Dendritic cell treated with granulocyte-macrophage colony-stimulating factor and Interleukin-4, amounts not matched to agents 40 ng/mL and 50 ng/mL, for 4 days (primary cell): ENCODE results near the gene EPS8L2.
"Not testable (repeated sequence)": the region's sequence is repeated elsewhere in the genome, so short reads cannot be mapped to it uniquely, and the experiment has no call there.

Experiments
- H3K27ac Mint-ChIP-seq: one replicate; pipeline ENCODE4 v1.8.0; 2022; ENCODE audit warnings: mild to moderate bottlenecking, mixed read lengths
- H3K27me3 Mint-ChIP-seq: one replicate; pipeline ENCODE4 v1.8.0; 2022; ENCODE audit warnings: mild to moderate bottlenecking, mixed read lengths
- H3K36me3 Mint-ChIP-seq: one replicate; pipeline ENCODE4 v1.8.0; 2022; ENCODE audit warnings: low read depth, mixed read lengths
- H3K4me1 Mint-ChIP-seq: one replicate; pipeline ENCODE4 v1.8.0; 2022; ENCODE audit warnings: low read depth, mixed read lengths
- H3K4me3 Mint-ChIP-seq: one replicate; pipeline ENCODE4 v1.8.0; 2022; ENCODE audit warnings: mild to moderate bottlenecking, moderate library complexity, mixed read lengths
- H3K9me3 Mint-ChIP-seq: one replicate; pipeline ENCODE4 v1.8.0; 2022; ENCODE audit warnings: mixed read lengths
- intact Hi-C: fragments of 100-400 bp; cut with micrococcal nuclease; formaldehyde crosslinking; loops from one replicate; pipeline ENCODE4 v1.15.0; 2022

The EPS8L2 gene

GRCh38 chr11:729492-730074, 23.6 kb downstream of the EPS8L2 start:
- Mint-ChIP-seq H3K4me3 (no peak overlapping the region), H3K27ac (peak overlapping the region; percentile 61), H3K27me3 (peaks cover 57% of the 10 kb centered on the region), H3K4me1 (peaks cover 24% of the 10 kb centered on the region), H3K36me3 (no peaks in the 10 kb centered on the region), H3K9me3 (no peaks in the 10 kb centered on the region)
- intact Hi-C loops = no loop called here

GRCh38 chr11:733072-733471, 27.0 kb downstream of the EPS8L2 start:
- Mint-ChIP-seq H3K4me3 (no peak overlapping the region), H3K9me3 (no peaks in the 10 kb centered on the region), H3K27me3 (peaks cover 45% of the 10 kb centered on the region), H3K27ac (no peak overlapping the region), H3K36me3 (no peaks in the 10 kb centered on the region), H3K4me1 (peaks cover 27% of the 10 kb centered on the region)
- intact Hi-C loops = no loop called here

- H3K27ac Mint-ChIP-seq, intact Hi-C loops, H3K36me3 Mint-ChIP-seq, H3K9me3 Mint-ChIP-seq, H3K4me3 Mint-ChIP-seq: not testable (repeated sequence)
- Mint-ChIP-seq H3K27me3 (peaks cover 45% of the 10 kb centered on the region), H3K4me1 (peaks cover 21% of the 10 kb centered on the region)
Measured at GRCh38 chr11:734541-734940, 28.5 kb downstream of the EPS8L2 start.

- H3K4me1 Mint-ChIP-seq = peaks cover 15% of the 10 kb centered on the region
- peaks cover 42% of the 10 kb centered on the region for H3K27me3 Mint-ChIP-seq
- intact Hi-C loops = no loop called here
- no peaks in the 10 kb centered on the region for H3K9me3 Mint-ChIP-seq
- peak overlapping the region; percentile 50 for H3K27ac Mint-ChIP-seq
- no peaks in the 10 kb centered on the region for H3K36me3 Mint-ChIP-seq
- H3K4me3 Mint-ChIP-seq = peak overlapping the region; percentile 37
Measured at GRCh38 chr11:737366-737765, 31.3 kb downstream of the EPS8L2 start.

- Mint-ChIP-seq H3K4me1 (peaks cover 15% of the 10 kb centered on the region), H3K27me3 (peaks cover 37% of the 10 kb centered on the region), H3K27ac (peak overlapping the region; percentile 50), H3K4me3 (peak overlapping the region; percentile 37)
- H3K9me3 Mint-ChIP-seq, H3K36me3 Mint-ChIP-seq, intact Hi-C loops: not testable (repeated sequence)
Measured at GRCh38 chr11:737899-738298, 31.9 kb downstream of the EPS8L2 start.

- H3K27ac Mint-ChIP-seq = no peak overlapping the region
- H3K4me1 Mint-ChIP-seq = peaks cover 17% of the 10 kb centered on the region
- H3K4me3 Mint-ChIP-seq = no peak overlapping the region
- intact Hi-C loops = no loop called here
- H3K36me3 Mint-ChIP-seq = peaks cover 6% of the 10 kb centered on the region
- peaks cover 20% of the 10 kb centered on the region for H3K27me3 Mint-ChIP-seq
- H3K9me3 Mint-ChIP-seq = no peaks in the 10 kb centered on the region
Measured at GRCh38 chr11:742156-742546, 36.1 kb downstream of the EPS8L2 start.

GRCh38 chr11:742571-743201, 36.7 kb downstream of the EPS8L2 start:
- Mint-ChIP-seq H3K4me1 (peaks cover 11% of the 10 kb centered on the region), H3K36me3 (peaks cover 12% of the 10 kb centered on the region), H3K9me3 (no peaks in the 10 kb centered on the region), H3K27me3 (peaks cover 15% of the 10 kb centered on the region), H3K4me3 (no peak overlapping the region), H3K27ac (no peak overlapping the region)
- intact Hi-C loops = no loop called here

GRCh38 chr11:745428-745827, 39.4 kb downstream of the EPS8L2 start:
- H3K9me3 Mint-ChIP-seq = no peaks in the 10 kb centered on the region
- H3K36me3 Mint-ChIP-seq = peaks cover 29% of the 10 kb centered on the region
- no peak overlapping the region for H3K27ac Mint-ChIP-seq
- intact Hi-C loops = no loop called here
- peaks cover 16% of the 10 kb centered on the region for H3K4me1 Mint-ChIP-seq
- H3K4me3 Mint-ChIP-seq = no peak overlapping the region
- peaks cover 2% of the 10 kb centered on the region for H3K27me3 Mint-ChIP-seq

GRCh38 chr11:746289-747157, 40.5 kb downstream of the EPS8L2 start:
- peak overlapping the region; percentile 93 for H3K27ac Mint-ChIP-seq
- H3K4me3 Mint-ChIP-seq = peak overlapping the region; percentile 91
- H3K9me3 Mint-ChIP-seq = no peaks in the 10 kb centered on the region
- intact Hi-C loops = no loop called here
- peaks cover 38% of the 10 kb centered on the region for H3K36me3 Mint-ChIP-seq
- H3K27me3 Mint-ChIP-seq = peaks cover 2% of the 10 kb centered on the region
- peaks cover 26% of the 10 kb centered on the region for H3K4me1 Mint-ChIP-seq

GRCh38 chr11:747158-748006, 41.4 kb downstream of the EPS8L2 start, which contains the start of gene TALDO1:
TSS of gene TALDO1 (plus strand) at chr11:747464. CDS start at chr11:747482, 18 bp downstream.
- Mint-ChIP-seq H3K4me1 (peaks cover 33% of the 10 kb centered on the region), H3K9me3 (no peaks in the 10 kb centered on the region), H3K36me3 (peaks cover 46% of the 10 kb centered on the region), H3K4me3 (peak within 1 kb of the TSS; percentile 91), H3K27ac (peak within 1 kb of the TSS; percentile 93), H3K27me3 (no peaks in the 10 kb centered on the region)
- intact Hi-C loops = no loop called here

- Mint-ChIP-seq H3K9me3 (no peaks in the 10 kb centered on the region), H3K4me1 (peaks cover 39% of the 10 kb centered on the region), H3K4me3 (peak overlapping the region; percentile 91), H3K27me3 (no peaks in the 10 kb centered on the region), H3K36me3 (peaks cover 52% of the 10 kb centered on the region), H3K27ac (peak overlapping the region; percentile 93)
- intact Hi-C loops = no loop called here
Measured at GRCh38 chr11:748007-748359, 42.0 kb downstream of the EPS8L2 start.

GRCh38 chr11:749731-750130, 43.7 kb downstream of the EPS8L2 start:
- intact Hi-C loops = no loop called here
- peaks cover 39% of the 10 kb centered on the region for H3K4me1 Mint-ChIP-seq
- no peaks in the 10 kb centered on the region for H3K27me3 Mint-ChIP-seq
- H3K36me3 Mint-ChIP-seq = peaks cover 58% of the 10 kb centered on the region
- peak overlapping the region; percentile 93 for H3K27ac Mint-ChIP-seq
- peak overlapping the region; percentile 39 for H3K4me3 Mint-ChIP-seq
- H3K9me3 Mint-ChIP-seq = no peaks in the 10 kb centered on the region

GRCh38 chr11:760236-760635, 54.2 kb downstream of the EPS8L2 start:
- H3K36me3 Mint-ChIP-seq = peaks cover 100% of the 10 kb centered on the region
- no peak overlapping the region for H3K4me3 Mint-ChIP-seq
- H3K27me3 Mint-ChIP-seq = no peaks in the 10 kb centered on the region
- H3K27ac Mint-ChIP-seq = peak overlapping the region; percentile 34
- no peaks in the 10 kb centered on the region for H3K9me3 Mint-ChIP-seq
- intact Hi-C loops = no loop called here
- H3K4me1 Mint-ChIP-seq = peaks cover 18% of the 10 kb centered on the region
